OCI-LY1 (cell line): ENCODE data around the gene FGF7.

Experiments
- H2AFZ ChIP-seq: fragments of 200-600 bp; sonication (generic), shearing (Covaris generic); 2 replicates; pipeline ENCODE4 v1.6.0; 2014; ENCODE audit warnings: antibody characterized with exemption, mild to moderate bottlenecking, low read length
- H3F3A ChIP-seq: fragments of 200-600 bp; sonication (generic), shearing (Covaris generic); 2 replicates; pipeline ENCODE4 v1.6.0; 2014; ENCODE audit warnings: mild to moderate bottlenecking, antibody characterized with exemption, low read length, moderate library complexity; ENCODE audit not compliant: insufficient read depth
- H3K27ac ChIP-seq: fragments of 200-600 bp; sonication (generic); 2 replicates; pipeline ENCODE4 v1.5.1; 2014; ENCODE audit warnings: low read length, mixed run types, mild to moderate bottlenecking, low read depth; ENCODE audit not compliant: poor library complexity, severe bottlenecking
- H3K27me3 ChIP-seq: fragments of 200-600 bp; sonication (generic); 2 replicates; pipeline ENCODE4 v1.6.0; 2014; ENCODE audit warnings: antibody characterized with exemption, mild to moderate bottlenecking, low read length, moderate library complexity; ENCODE audit not compliant: insufficient read depth
- H3K36me3 ChIP-seq: fragments of 200-600 bp; sonication (generic); 2 replicates; pipeline ENCODE4 v1.6.1; 2014; ENCODE audit warnings: mild to moderate bottlenecking, antibody characterized with exemption, low read length, moderate library complexity, mixed read lengths; ENCODE audit not compliant: insufficient read depth
- H3K4me1 ChIP-seq: fragments of 200-600 bp; sonication (generic); 2 replicates; pipeline ENCODE4 v1.5.1; 2014; ENCODE audit warnings: mild to moderate bottlenecking, low read length, moderate library complexity; ENCODE audit not compliant: insufficient read depth, severe bottlenecking
- H3K4me2 ChIP-seq: fragments of 200-600 bp; sonication (generic), shearing (Covaris generic); 2 replicates; pipeline ENCODE4 v1.6.1; 2014; ENCODE audit warnings: low read length
- H3K4me3 ChIP-seq: fragments of 200-600 bp; sonication (generic); 2 replicates; pipeline ENCODE4 v1.5.1; 2014; ENCODE audit warnings: low read length, low read depth, mild to moderate bottlenecking, mixed read lengths; ENCODE audit not compliant: poor library complexity, severe bottlenecking
- H3K79me2 ChIP-seq: fragments of 200-600 bp; shearing (Covaris generic); 2 replicates; pipeline ENCODE4 v1.6.1; 2016; ENCODE audit warnings: mixed run types, low read length, mixed read lengths; ENCODE audit not compliant: insufficient read depth
- H3K9ac ChIP-seq: fragments of 200-600 bp; sonication (generic), shearing (Covaris generic); 2 replicates; pipeline ENCODE4 v1.6.1; 2014; ENCODE audit warnings: mild to moderate bottlenecking, low read length, mixed read lengths
- H3K9me2 ChIP-seq: fragments of 200-600 bp; sonication (generic), shearing (Covaris generic); 2 replicates; pipeline ENCODE4 v1.6.1; 2014; ENCODE audit warnings: low read depth, mild to moderate bottlenecking, low read length, mixed read lengths
- H3K9me3 ChIP-seq: fragments of 200-600 bp; shearing (Covaris generic); 2 replicates; pipeline ENCODE4 v1.6.1; 2014; ENCODE audit warnings: low read length, mixed read lengths
- H4K20me1 ChIP-seq: fragments of 200-600 bp; sonication (generic), shearing (Covaris generic); 2 replicates; pipeline ENCODE4 v1.6.0; 2016; ENCODE audit warnings: mild to moderate bottlenecking, low read length; ENCODE audit not compliant: insufficient read depth
- CTCF ChIP-seq: fragments of 200-600 bp; sonication (generic), shearing (Covaris generic); IDR thresholded peaks from 2 replicates; pipeline ENCODE4 v1.5.1; 2017; ENCODE audit warnings: mild to moderate bottlenecking, antibody characterized with exemption, low read length, moderate library complexity, mixed read lengths
- EZH2 ChIP-seq: fragments of 200-600 bp; sonication (generic), shearing (Covaris generic); IDR thresholded peaks from 2 replicates; pipeline ENCODE4 v1.8.0; 2017; ENCODE audit warnings: borderline replicate concordance, mixed run types, mild to moderate bottlenecking, antibody characterized with exemption, low read length, moderate library complexity, mixed read lengths

Gene FGF7

GRCh38 chr15:49452595-49452994 lies 29.6 kb downstream of the FGF7 start:
- Histone ChIP-seq H3K4me3 (no peak overlapping the region), H3K36me3 (no peaks in the 10 kb centered on the region), H4K20me1 (no peaks in the 10 kb centered on the region), H3K79me2 (no peaks in the 10 kb centered on the region), H3K27me3 (no peaks in the 10 kb centered on the region), H3K4me1 (no peaks in the 10 kb centered on the region), H3K4me2 (no peak overlapping the region), H3K27ac (no peak overlapping the region), H3F3A (no peaks in the 10 kb centered on the region), H2AFZ (no peak overlapping the region), H3K9me2 (no peaks in the 10 kb centered on the region), H3K9ac (no peak overlapping the region), H3K9me3 (no peaks in the 10 kb centered on the region)
- no peak for TF ChIP-seq EZH2
- TF ChIP-seq CTCF: no peak

- Histone ChIP-seq H3K4me1 (no peaks in the 10 kb centered on the region), H3K4me2 (no peak overlapping the region), H2AFZ (no peak overlapping the region), H3K79me2 (no peaks in the 10 kb centered on the region), H4K20me1 (no peaks in the 10 kb centered on the region), H3F3A (no peaks in the 10 kb centered on the region), H3K9me2 (no peaks in the 10 kb centered on the region), H3K9ac (no peak overlapping the region), H3K36me3 (no peaks in the 10 kb centered on the region), H3K4me3 (no peak overlapping the region), H3K27ac (no peak overlapping the region), H3K27me3 (no peaks in the 10 kb centered on the region), H3K9me3 (no peaks in the 10 kb centered on the region)
- TF ChIP-seq CTCF: no peak
- no peak for TF ChIP-seq EZH2
Measured at GRCh38 chr15:49456166-49456565, 33.1 kb downstream of the FGF7 start.

GRCh38 chr15:49458145-49458544 lies 35.1 kb downstream of the FGF7 start:
- Histone ChIP-seq H3K36me3 (no peaks in the 10 kb centered on the region), H3K9me3 (no peaks in the 10 kb centered on the region), H3K9me2 (no peaks in the 10 kb centered on the region), H2AFZ (no peak overlapping the region), H3K4me1 (no peaks in the 10 kb centered on the region), H3K9ac (no peak overlapping the region), H4K20me1 (no peaks in the 10 kb centered on the region), H3K27me3 (no peaks in the 10 kb centered on the region), H3K27ac (no peak overlapping the region), H3K4me3 (no peak overlapping the region), H3K4me2 (no peak overlapping the region), H3F3A (no peaks in the 10 kb centered on the region), H3K79me2 (no peaks in the 10 kb centered on the region)
- no peak for TF ChIP-seq CTCF
- no peak for TF ChIP-seq EZH2
